ENCODE data around the gene CDS2.

Gene CDS2

GRCh38 chr20:5126512-5127203, at the start of gene CDS2:
TSS of gene CDS2 (plus strand) at chr20:5127008. CDS start at chr20:5127093, 85 bp downstream.
- H3K27ac ChIP-seq = peak within 1 kb of the TSS; percentile 87
- TF ChIP-seq CTCF (conservative IDR thresholded peaks at IDR 0.05) (peak; percentile 85), ZFX (IDR thresholded peaks at IDR 0.05) (no peak)

GRCh38 chr20:5077761-5078387, 48.9 kb upstream of the CDS2 start:
- TF ChIP-seq ZFX (IDR thresholded peaks at IDR 0.05) = no peak
- no peak for TF ChIP-seq CTCF (conservative IDR thresholded peaks at IDR 0.05)
- no peak overlapping the region for H3K27ac ChIP-seq

- no peak for TF ChIP-seq ZFX (IDR thresholded peaks at IDR 0.05)
- TF ChIP-seq CTCF (conservative IDR thresholded peaks at IDR 0.05) = no peak
- no peak overlapping the region for H3K27ac ChIP-seq
These were observed 48.3 kb upstream of the CDS2 start for GRCh38 chr20:5078399-5078958.

- no peak overlapping the region for H3K27ac ChIP-seq
- no peak for TF ChIP-seq CTCF (conservative IDR thresholded peaks at IDR 0.05)
- TF ChIP-seq ZFX (IDR thresholded peaks at IDR 0.05) = no peak
These were observed 46.4 kb upstream of the CDS2 start for GRCh38 chr20:5080384-5080877.

- TF ChIP-seq ZFX (IDR thresholded peaks at IDR 0.05) (no peak), CTCF (conservative IDR thresholded peaks at IDR 0.05) (no peak)
- no peak overlapping the region for H3K27ac ChIP-seq
These were observed 41.4 kb upstream of the CDS2 start for GRCh38 chr20:5085380-5085779.

GRCh38 chr20:5088688-5089087, 38.1 kb upstream of the CDS2 start:
- TF ChIP-seq ZFX (IDR thresholded peaks at IDR 0.05) (no peak), CTCF (conservative IDR thresholded peaks at IDR 0.05) (no peak)

GRCh38 chr20:5090191-5090590, 36.6 kb upstream of the CDS2 start:
- no peak overlapping the region for H3K27ac ChIP-seq
- TF ChIP-seq ZFX (IDR thresholded peaks at IDR 0.05) (no peak), CTCF (conservative IDR thresholded peaks at IDR 0.05) (no peak)

More at GRCh38 chr20:5088688-5089087, 38.1 kb upstream of the CDS2 start:
- no peak overlapping the region for H3K27ac ChIP-seq
